CD4-positive, alpha-beta T cell treated with Interleukin-15 for 1 hour (primary cell): ENCODE data around the gene PKM.

Experiments
- DNase-seq: peaks from one replicate; pipeline ENCODE4 v3.0.0-alpha.2; 2020

PKM gene

GRCh38 chr15:72233769-72234168 lies 2.8 kb upstream of the PKM start:
- no peak for DNase-seq

GRCh38 chr15:72231833-72232478 lies 966 bp upstream of the PKM start:
- peak; percentile 72 for DNase-seq

GRCh38 chr15:72230197-72231065 lies 559 bp downstream of the PKM start:
- peak; percentile 76 for DNase-seq

- DNase-seq, result no peak
Observed at GRCh38 chr15:72229947-72230196, 1.1 kb downstream of the PKM start.

GRCh38 chr15:72229076-72229946 lies 1.7 kb downstream of the PKM start:
- DNase-seq, result peak; percentile 25

GRCh38 chr15:72227720-72228119 lies 3.3 kb downstream of the PKM start:
- DNase-seq, result peak; percentile 40

- DNase-seq, result no peak
Observed at GRCh38 chr15:72227192-72227586, 3.8 kb downstream of the PKM start.

GRCh38 chr15:72223278-72223677 lies 7.7 kb downstream of the PKM start:
- DNase-seq, result no peak

GRCh38 chr15:72222393-72222792 lies 8.6 kb downstream of the PKM start:
- no peak for DNase-seq

- DNase-seq, result no peak
Observed at GRCh38 chr15:72220687-72221086, 10.3 kb downstream of the PKM start.

GRCh38 chr15:72217216-72217615 lies 13.8 kb downstream of the PKM start:
- DNase-seq, result no peak

- DNase-seq, result no peak
Observed at GRCh38 chr15:72216079-72216478, 14.9 kb downstream of the PKM start.

GRCh38 chr15:72207558-72208085 lies 23.4 kb downstream of the PKM start:
- no peak for DNase-seq

- no peak for DNase-seq
Observed at GRCh38 chr15:72206677-72207000, 24.4 kb downstream of the PKM start.

GRCh38 chr15:72205896-72206676 lies 24.9 kb downstream of the PKM start:
- DNase-seq, result no peak

- DNase-seq, result no peak
Observed at GRCh38 chr15:72205273-72205672, 25.7 kb downstream of the PKM start.

GRCh38 chr15:72203507-72203837 lies 27.5 kb downstream of the PKM start:
- no peak for DNase-seq

GRCh38 chr15:72202801-72203506 lies 28.0 kb downstream of the PKM start:
- no peak for DNase-seq

- DNase-seq, result no peak
Observed at GRCh38 chr15:72202302-72202701, 28.7 kb downstream of the PKM start.

- DNase-seq, result no peak
Observed at GRCh38 chr15:72201391-72201921, 29.5 kb downstream of the PKM start.

GRCh38 chr15:72200395-72201237 lies 30.4 kb downstream of the PKM start:
- DNase-seq, result no peak
